ENCODE results near the gene S100A1.

S100A1 gene

DNA sequence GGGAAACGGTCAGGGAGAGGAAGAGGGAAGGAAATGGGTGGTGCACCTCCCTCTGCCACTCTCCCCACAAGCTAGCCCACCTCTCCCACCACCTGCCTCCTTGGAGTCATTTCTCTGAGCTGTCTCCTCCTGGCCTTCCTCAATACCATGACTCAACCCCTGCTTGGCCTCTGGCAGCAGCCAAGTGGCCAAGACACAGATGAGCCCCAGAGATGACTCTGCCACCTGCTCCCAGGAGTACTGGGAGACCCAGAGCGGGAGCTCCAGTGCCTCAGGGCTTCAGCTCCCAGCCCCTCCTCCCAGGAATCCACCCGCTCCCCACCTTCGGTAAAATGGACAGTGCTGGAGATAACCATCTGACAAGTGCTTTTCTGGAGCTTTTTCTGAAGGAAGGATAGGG lies 17.9 kb upstream of the S100A1 start:
- Histone ChIP-seq H3K27me3 (ENCODE audit: control insufficient read depth, insufficient read depth, low read length) (peaks cover 11% of the 10 kb centered on the region), H3K9me3 (ENCODE audit: control insufficient read depth, insufficient read depth, low read depth, low read length) (no peaks in the 10 kb centered on the region), H3K36me3 (ENCODE audit: control insufficient read depth, insufficient read depth, low read length) (no peaks in the 10 kb centered on the region), H3K4me1 (ENCODE audit: control insufficient read depth, insufficient read depth, low read length) (peaks cover 67% of the 10 kb centered on the region), H3K27ac (ENCODE audit: low read depth, low read length) (no peak overlapping the region), H3K9ac (ENCODE audit: low read length) (no peak overlapping the region), H3K4me3 (ENCODE audit: low read depth, low read length) (no peak overlapping the region)

DNA sequence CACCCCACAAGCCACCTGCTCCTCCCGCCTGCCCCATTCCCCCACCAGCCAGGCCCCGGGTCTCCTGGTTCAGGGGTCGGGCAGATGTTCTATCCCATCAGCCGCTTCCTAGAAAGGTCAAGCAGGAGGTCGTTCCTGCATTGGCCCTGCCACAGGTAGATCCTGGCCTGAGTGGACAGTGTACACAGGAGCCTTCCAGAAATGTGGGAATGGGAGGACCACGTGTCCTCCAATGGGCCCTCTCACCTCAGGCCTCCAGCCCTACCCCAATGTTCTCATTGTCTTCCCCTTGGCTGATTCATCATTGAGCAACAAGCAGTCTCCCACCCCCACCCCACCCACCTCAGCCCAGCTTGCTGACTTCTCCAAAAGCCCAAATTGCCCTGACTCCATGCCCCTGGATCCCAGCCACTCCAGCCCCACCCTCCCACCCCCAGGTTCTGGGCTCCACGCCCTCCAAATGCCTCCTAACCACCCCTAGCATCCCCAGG lies 17.4 kb upstream of the S100A1 start:
- Histone ChIP-seq H3K4me1 (ENCODE audit: control insufficient read depth, insufficient read depth, low read length) (peaks cover 68% of the 10 kb centered on the region), H3K27me3 (ENCODE audit: control insufficient read depth, insufficient read depth, low read length) (peaks cover 11% of the 10 kb centered on the region), H3K4me3 (ENCODE audit: low read depth, low read length) (no peak overlapping the region), H3K9me3 (ENCODE audit: control insufficient read depth, insufficient read depth, low read depth, low read length) (no peaks in the 10 kb centered on the region), H3K9ac (ENCODE audit: low read length) (no peak overlapping the region), H3K27ac (ENCODE audit: low read depth, low read length) (no peak overlapping the region), H3K36me3 (ENCODE audit: control insufficient read depth, insufficient read depth, low read length) (no peaks in the 10 kb centered on the region)

DNA sequence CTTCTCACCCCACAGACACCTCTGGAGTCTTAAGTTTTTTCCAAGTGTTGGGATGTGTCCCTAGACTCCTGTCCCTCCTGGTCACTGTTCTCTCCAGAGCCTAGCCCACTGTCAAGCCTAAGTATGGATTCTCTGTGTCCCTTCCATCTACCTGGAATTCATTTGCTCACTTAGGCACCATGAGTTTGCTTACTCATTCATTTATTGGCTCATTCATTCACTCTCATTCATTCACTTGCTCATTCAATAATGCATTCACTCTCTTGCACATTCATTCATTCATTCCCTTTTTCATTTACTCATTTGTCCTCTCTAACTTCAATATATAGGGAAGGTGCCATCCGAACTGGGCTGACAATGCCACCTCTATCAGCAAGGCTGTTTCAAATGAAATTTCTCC lies 16.9 kb upstream of the S100A1 start:
- peaks cover 11% of the 10 kb centered on the region for H3K27me3 ChIP-seq (ENCODE audit: control insufficient read depth, insufficient read depth, low read length)
- H3K9ac ChIP-seq (ENCODE audit: low read length), result no peak overlapping the region
- H3K9me3 ChIP-seq (ENCODE audit: control insufficient read depth, insufficient read depth, low read depth, low read length), result no peaks in the 10 kb centered on the region
- H3K36me3 ChIP-seq (ENCODE audit: control insufficient read depth, insufficient read depth, low read length), result no peaks in the 10 kb centered on the region
- no peak overlapping the region for H3K27ac ChIP-seq (ENCODE audit: low read depth, low read length)
- H3K4me1 ChIP-seq (ENCODE audit: control insufficient read depth, insufficient read depth, low read length), result peaks cover 70% of the 10 kb centered on the region
- H3K4me3 ChIP-seq (ENCODE audit: low read depth, low read length), result no peak overlapping the region

DNA sequence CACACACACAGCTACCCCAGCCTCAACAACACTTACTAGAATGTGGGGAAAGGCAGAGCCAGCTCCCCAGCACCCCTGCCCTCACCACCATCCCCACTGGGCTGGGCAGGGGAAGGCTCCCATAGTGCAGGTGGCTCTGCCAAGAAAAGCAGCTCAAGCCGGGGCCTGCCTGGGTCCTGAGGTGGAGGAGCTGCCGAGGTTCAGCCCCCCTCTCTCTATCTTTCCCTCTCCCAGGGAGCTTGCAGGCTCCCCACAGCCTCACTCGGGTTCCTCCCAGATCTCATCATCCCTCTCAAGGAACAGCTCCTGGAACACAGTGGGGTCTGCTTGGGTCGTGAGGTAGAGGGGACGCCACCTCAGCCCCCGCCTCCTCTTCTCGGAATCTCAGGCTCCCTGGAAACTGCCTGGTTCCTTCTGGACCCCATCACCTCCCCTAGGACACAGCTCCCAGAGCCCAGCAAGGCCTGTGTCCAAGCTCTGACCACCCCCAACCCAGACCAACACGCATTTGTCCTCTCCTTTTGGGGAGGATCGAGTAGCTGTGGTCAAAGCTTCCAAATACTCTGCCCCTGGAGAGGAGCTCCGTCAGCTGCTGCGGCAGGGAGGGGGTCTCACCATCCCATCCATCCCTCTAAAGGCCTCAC lies 16.0 kb upstream of the S100A1 start:
- H3K4me3 ChIP-seq (ENCODE audit: low read depth, low read length), result peak overlapping the region; percentile 44
- H3K9ac ChIP-seq (ENCODE audit: low read length), result peak overlapping the region; percentile 5
- H3K27ac ChIP-seq (ENCODE audit: low read depth, low read length), result no peak overlapping the region
- H3K9me3 ChIP-seq (ENCODE audit: control insufficient read depth, insufficient read depth, low read depth, low read length), result no peaks in the 10 kb centered on the region
- no peaks in the 10 kb centered on the region for H3K36me3 ChIP-seq (ENCODE audit: control insufficient read depth, insufficient read depth, low read length)
- peaks cover 66% of the 10 kb centered on the region for H3K4me1 ChIP-seq (ENCODE audit: control insufficient read depth, insufficient read depth, low read length)
- peaks cover 9% of the 10 kb centered on the region for H3K27me3 ChIP-seq (ENCODE audit: control insufficient read depth, insufficient read depth, low read length)

DNA sequence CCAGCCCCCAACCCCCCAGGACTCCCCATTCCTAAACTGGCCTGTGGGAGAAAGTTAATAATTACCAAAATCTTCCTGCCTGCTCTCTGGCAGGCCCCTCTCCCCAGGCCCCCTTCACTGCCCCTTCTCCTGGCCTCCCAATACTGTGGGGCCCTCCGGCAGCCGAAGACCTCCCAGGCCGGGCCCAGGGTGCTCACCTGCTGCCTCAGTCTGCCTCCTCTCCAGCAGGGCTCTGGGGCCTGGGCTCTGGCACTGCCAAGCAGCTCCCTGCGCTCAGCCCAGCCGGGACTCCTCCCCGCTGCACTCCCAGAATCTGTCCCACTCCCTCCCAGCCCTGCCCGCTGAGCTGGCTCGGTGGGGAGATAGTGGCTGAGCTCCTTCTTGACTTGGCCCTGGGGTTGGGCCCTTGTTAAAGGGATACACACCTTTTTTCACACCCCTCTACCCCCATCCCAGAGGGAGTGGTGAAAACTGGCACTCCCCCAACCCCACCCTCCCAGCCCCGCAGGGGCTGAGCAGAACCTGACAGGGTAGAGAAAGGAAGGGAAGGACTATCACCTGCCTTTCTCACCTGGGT lies 15.4 kb upstream of the S100A1 start, which contains the start of gene S100A16:
S100A16 (minus strand) TSS at position 383 of the 577 bp plus-strand sequence. CDS start 4,986 bp downstream, outside the sequence.
- Histone ChIP-seq H3K36me3 (ENCODE audit: control insufficient read depth, insufficient read depth, low read length) (no peaks in the 10 kb centered on the region), H3K27me3 (ENCODE audit: control insufficient read depth, insufficient read depth, low read length) (peaks cover 3% of the 10 kb centered on the region; the same call in 1 of the 2 replicates), H3K4me3 (ENCODE audit: low read depth, low read length) (peak within 1 kb of the TSS; percentile 44), H3K9ac (ENCODE audit: low read length) (peak within 1 kb of the TSS; percentile 5), H3K27ac (ENCODE audit: low read depth, low read length) (no peak within 1 kb of the TSS), H3K9me3 (ENCODE audit: control insufficient read depth, insufficient read depth, low read depth, low read length) (no peaks in the 10 kb centered on the region), H3K4me1 (ENCODE audit: control insufficient read depth, insufficient read depth, low read length) (peaks cover 60% of the 10 kb centered on the region)

DNA sequence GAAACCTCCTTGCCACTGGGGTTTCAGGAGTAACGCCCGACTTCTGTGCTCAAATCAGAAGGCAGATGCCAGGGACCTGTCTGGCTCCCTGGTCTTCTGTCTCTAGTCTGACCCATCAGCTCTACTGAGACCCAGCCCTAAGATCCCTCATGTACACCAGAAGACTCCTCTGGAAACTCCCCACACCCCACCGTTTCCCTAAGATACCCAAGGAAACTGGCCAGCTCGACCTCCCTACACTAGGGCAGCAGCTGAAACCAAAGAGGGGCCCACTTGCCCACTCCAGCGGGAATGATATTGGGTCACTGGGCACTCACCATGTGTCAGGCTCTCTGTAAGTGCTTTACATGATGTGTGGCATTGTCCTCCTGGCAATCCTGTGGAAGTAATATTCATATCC lies 14.8 kb upstream of the S100A1 start:
- no peak overlapping the region for H3K9ac ChIP-seq (ENCODE audit: low read length)
- no peaks in the 10 kb centered on the region; the same call in 1 of the 2 replicates for H3K27me3 ChIP-seq (ENCODE audit: control insufficient read depth, insufficient read depth, low read length)
- peaks cover 54% of the 10 kb centered on the region for H3K4me1 ChIP-seq (ENCODE audit: control insufficient read depth, insufficient read depth, low read length)
- no peak overlapping the region for H3K27ac ChIP-seq (ENCODE audit: low read depth, low read length)
- peak overlapping the region; percentile 44; the same call in 1 of the 2 replicates for H3K4me3 ChIP-seq (ENCODE audit: low read depth, low read length)
- H3K9me3 ChIP-seq (ENCODE audit: control insufficient read depth, insufficient read depth, low read depth, low read length), result no peaks in the 10 kb centered on the region
- H3K36me3 ChIP-seq (ENCODE audit: control insufficient read depth, insufficient read depth, low read length), result no peaks in the 10 kb centered on the region

DNA sequence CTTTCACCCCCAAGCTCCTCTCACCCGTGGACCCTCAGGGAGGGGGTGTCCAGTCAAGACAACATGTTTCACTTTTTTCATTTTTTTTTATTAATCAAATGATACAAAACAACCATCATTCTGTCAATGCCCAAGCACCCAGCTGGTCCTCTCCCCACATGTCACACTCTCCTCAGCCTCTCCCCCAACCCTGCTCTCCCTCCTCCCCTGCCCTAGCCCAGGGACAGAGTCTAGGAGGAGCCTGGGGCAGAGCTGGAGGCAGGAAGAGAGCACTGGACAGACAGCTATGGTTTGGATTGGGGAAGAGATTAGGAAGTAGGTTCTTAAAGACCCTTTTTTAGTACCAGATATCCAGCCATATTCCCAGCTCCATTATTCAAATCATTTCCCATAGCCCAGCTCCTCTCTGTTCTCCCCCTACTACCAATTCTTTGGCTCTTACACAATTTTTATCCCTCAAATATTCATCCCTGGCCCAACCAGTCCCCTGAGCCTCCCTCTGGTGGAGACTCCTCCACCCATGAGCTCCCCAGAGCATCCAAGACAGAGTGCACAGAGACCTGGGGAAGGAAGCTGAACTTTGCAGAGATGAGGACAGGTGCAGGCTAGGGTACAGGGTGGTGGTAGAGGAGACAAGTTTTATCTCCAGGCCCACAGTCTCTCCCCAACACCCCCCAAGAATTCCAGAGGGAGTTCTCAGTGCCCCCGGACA lies 13.9 kb upstream of the S100A1 start:
- no peak overlapping the region for H3K4me3 ChIP-seq (ENCODE audit: low read depth, low read length)
- no peak overlapping the region for H3K27ac ChIP-seq (ENCODE audit: low read depth, low read length)
- H3K4me1 ChIP-seq (ENCODE audit: control insufficient read depth, insufficient read depth, low read length), result peaks cover 45% of the 10 kb centered on the region
- H3K9me3 ChIP-seq (ENCODE audit: control insufficient read depth, insufficient read depth, low read depth, low read length), result no peaks in the 10 kb centered on the region
- no peak overlapping the region for H3K9ac ChIP-seq (ENCODE audit: low read length)
- no peaks in the 10 kb centered on the region; the same call in 1 of the 2 replicates for H3K27me3 ChIP-seq (ENCODE audit: control insufficient read depth, insufficient read depth, low read length)
- H3K36me3 ChIP-seq (ENCODE audit: control insufficient read depth, insufficient read depth, low read length), result 0 out of 2 replicates have a peak, but pooled peaks cover 3% of the 10 kb centered on the region

DNA sequence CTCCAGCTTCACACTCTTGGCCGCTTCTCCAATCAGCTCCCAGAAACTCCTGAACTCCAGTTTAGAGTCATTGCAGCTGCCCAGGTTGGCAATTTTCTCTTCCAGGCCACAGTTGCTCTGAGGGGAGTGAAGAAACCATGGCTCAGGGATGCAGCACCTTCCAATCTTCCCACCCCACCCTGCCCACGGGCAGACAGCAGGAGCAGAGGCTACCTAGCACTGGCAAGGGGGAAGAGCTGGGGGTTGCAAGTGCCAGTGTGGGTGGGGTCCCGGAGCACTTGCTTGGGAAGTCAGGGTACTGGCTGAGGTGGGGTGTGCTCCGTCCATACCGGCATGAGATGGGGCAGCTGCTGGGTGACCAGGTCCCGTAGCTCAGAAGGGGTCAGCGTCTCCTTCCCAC lies 13.3 kb upstream of the S100A1 start:
- no peak overlapping the region for H3K27ac ChIP-seq (ENCODE audit: low read depth, low read length)
- no peak overlapping the region for H3K4me3 ChIP-seq (ENCODE audit: low read depth, low read length)
- H3K36me3 ChIP-seq (ENCODE audit: control insufficient read depth, insufficient read depth, low read length), result peaks cover 6% of the 10 kb centered on the region; the same call in 1 of the 2 replicates
- H3K9ac ChIP-seq (ENCODE audit: low read length), result no peak overlapping the region
- H3K9me3 ChIP-seq (ENCODE audit: control insufficient read depth, insufficient read depth, low read depth, low read length), result no peaks in the 10 kb centered on the region
- H3K4me1 ChIP-seq (ENCODE audit: control insufficient read depth, insufficient read depth, low read length), result peaks cover 39% of the 10 kb centered on the region
- H3K27me3 ChIP-seq (ENCODE audit: control insufficient read depth, insufficient read depth, low read length), result no peaks in the 10 kb centered on the region; the same call in 1 of the 2 replicates

DNA sequence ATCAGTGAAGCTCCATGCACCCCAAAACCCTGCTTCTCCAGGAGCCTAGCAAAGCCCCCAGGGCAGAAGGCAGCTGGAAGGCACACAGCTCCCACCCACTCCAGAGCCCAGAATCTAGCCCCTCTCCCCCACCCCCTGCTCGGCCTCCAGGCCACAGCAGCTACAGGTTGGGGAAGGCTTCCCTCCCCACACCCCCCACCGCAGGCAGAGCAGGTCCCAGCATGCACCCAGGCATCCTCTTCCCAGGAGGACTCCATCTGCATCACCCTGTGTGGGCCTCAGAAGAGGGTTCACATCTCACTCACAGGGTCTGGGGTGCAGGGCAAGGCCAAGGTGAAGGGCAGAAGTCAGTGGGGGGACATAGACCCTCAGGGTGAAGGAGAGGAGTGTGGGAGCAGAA lies 12.8 kb upstream of the S100A1 start:
- no peaks in the 10 kb centered on the region; the same call in 1 of the 2 replicates for H3K27me3 ChIP-seq (ENCODE audit: control insufficient read depth, insufficient read depth, low read length)
- no peak overlapping the region for H3K9ac ChIP-seq (ENCODE audit: low read length)
- peaks cover 34% of the 10 kb centered on the region for H3K4me1 ChIP-seq (ENCODE audit: control insufficient read depth, insufficient read depth, low read length)
- no peak overlapping the region for H3K4me3 ChIP-seq (ENCODE audit: low read depth, low read length)
- no peak overlapping the region for H3K27ac ChIP-seq (ENCODE audit: low read depth, low read length)
- no peaks in the 10 kb centered on the region for H3K9me3 ChIP-seq (ENCODE audit: control insufficient read depth, insufficient read depth, low read depth, low read length)
- peaks cover 6% of the 10 kb centered on the region; the same call in 1 of the 2 replicates for H3K36me3 ChIP-seq (ENCODE audit: control insufficient read depth, insufficient read depth, low read length)

DNA sequence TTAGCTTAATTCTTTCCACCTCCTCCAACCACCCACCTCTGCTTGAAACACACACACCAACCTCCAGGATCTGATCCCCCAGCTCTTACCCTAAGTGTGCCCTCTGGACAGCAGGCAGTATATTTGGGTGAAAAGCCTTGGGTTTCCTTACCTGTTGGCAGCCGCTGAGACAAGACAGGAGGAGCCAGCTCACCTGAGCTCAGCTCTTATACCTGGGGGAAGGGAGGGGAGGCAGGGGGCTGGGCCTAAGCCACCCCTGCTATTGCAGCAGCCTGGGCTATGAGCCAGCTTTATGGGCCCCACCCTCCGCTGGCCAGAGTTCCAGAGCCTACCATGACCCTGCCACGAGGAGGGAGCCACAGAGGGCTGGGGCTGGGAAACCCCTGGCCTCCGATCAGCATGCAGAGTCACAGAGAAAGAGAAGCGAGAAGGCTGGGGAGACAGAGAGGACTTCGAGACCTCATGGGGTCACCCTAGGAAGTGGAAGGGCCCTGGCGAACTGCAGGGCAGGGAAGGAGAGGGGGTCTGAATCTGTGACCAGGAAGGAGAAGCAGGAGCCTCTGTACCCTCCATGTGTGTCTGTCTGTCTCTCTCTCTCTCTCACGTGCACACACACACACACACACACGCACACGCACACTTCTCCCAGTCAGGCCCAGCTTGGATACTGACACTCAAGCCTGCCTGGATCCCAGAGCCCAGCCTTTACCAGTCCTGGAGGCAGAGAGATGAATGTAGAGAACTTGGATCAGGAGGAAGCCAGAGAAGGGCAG lies 11.9 kb upstream of the S100A1 start, which contains the start of gene S100A14:
S100A14 (minus strand) TSS at position 182 of the 773 bp plus-strand sequence. CDS start 467 bp downstream, outside the sequence.
- no peaks in the 10 kb centered on the region; the same call in 1 of the 2 replicates for H3K27me3 ChIP-seq (ENCODE audit: control insufficient read depth, insufficient read depth, low read length)
- peaks cover 9% of the 10 kb centered on the region; the same call in 1 of the 2 replicates for H3K36me3 ChIP-seq (ENCODE audit: control insufficient read depth, insufficient read depth, low read length)
- H3K9me3 ChIP-seq (ENCODE audit: control insufficient read depth, insufficient read depth, low read depth, low read length), result no peaks in the 10 kb centered on the region
- H3K27ac ChIP-seq (ENCODE audit: low read depth, low read length), result no peak within 1 kb of the TSS
- H3K4me3 ChIP-seq (ENCODE audit: low read depth, low read length), result no peak within 1 kb of the TSS
- H3K4me1 ChIP-seq (ENCODE audit: control insufficient read depth, insufficient read depth, low read length), result peaks cover 34% of the 10 kb centered on the region
- no peak within 1 kb of the TSS for H3K9ac ChIP-seq (ENCODE audit: low read length)

Measured in HUES6 (cell line).